IgD-negative memory B cell (primary cell): ENCODE data around the gene ZDHHC24. TPM values are rescaled to one million over a fixed set of nuclear protein-coding genes. Genes with fewer than 3 reads are reported as not detected.
A peak's percentile ranks its signal among the peaks of the same experiment; 100 is the strongest.

Experiments
- H3K27ac Mint-ChIP-seq, 3 donors: one replicate each; pipeline ENCODE4 v1.8.0; 2020 to 2022; ENCODE audit warnings: mild to moderate bottlenecking in 3 of 3, mixed read lengths in 3 of 3, moderate library complexity in 1 of 3
- H3K27me3 Mint-ChIP-seq: one replicate; pipeline ENCODE4 v1.8.0; 2021; ENCODE audit warnings: mixed read lengths
- H3K36me3 Mint-ChIP-seq: one replicate; pipeline ENCODE4 v1.8.0; 2020; ENCODE audit warnings: mild to moderate bottlenecking, mixed read lengths
- H3K4me1 Mint-ChIP-seq, 3 donors: one replicate each; pipeline ENCODE4 v1.8.0; 2020 to 2022; ENCODE audit warnings: mixed read lengths in 3 of 3, mild to moderate bottlenecking in 1 of 3
- H3K4me3 Mint-ChIP-seq, 4 donors: one replicate each; pipeline ENCODE4 v1.8.0; 2020 to 2022; ENCODE audit warnings: mild to moderate bottlenecking in 4 of 4, mixed read lengths in 4 of 4, moderate library complexity in 3 of 4
- H3K9me3 Mint-ChIP-seq, 3 donors: one replicate each; pipeline ENCODE4 v1.8.0; 2020 to 2021; ENCODE audit warnings: mixed read lengths in 3 of 3, mild to moderate bottlenecking in 1 of 3
- polyA plus RNA-seq: library from polyadenylated mRNA; unstranded; fragments of 300-500 nt; fragmentation: Illumina TruSeq; gene quantifications from one replicate; pipeline ENCODE4 v1.2.3, GENCODE V29; 2021

Gene ZDHHC24
- polyA plus RNA-seq, 1 donor from 2014 or later, result 21.6 TPM

- H3K27me3 Mint-ChIP-seq, result peaks cover 15% of the 10 kb centered on the region
- H3K9me3 Mint-ChIP-seq, result no peaks in the 10 kb centered on the region
- H3K36me3 Mint-ChIP-seq, result no peaks in the 10 kb centered on the region
- H3K4me3 Mint-ChIP-seq, result no peak overlapping the region
- H3K27ac Mint-ChIP-seq, result no peak overlapping the region
- H3K4me1 Mint-ChIP-seq, result no peaks in the 10 kb centered on the region
Measured at GRCh38 chr11:66559866-66560676, 14.2 kb upstream of the ZDHHC24 start.

GRCh38 chr11:66559142-66559865 lies 13.5 kb upstream of the ZDHHC24 start:
- H3K9me3 Mint-ChIP-seq, result no peaks in the 10 kb centered on the region
- no peak overlapping the region for H3K4me3 Mint-ChIP-seq
- no peak overlapping the region for H3K27ac Mint-ChIP-seq
- peaks cover 2% of the 10 kb centered on the region for H3K36me3 Mint-ChIP-seq
- H3K4me1 Mint-ChIP-seq, result peaks cover 0 to 2% (median 0%) of the 10 kb centered on the region in 3 donors
- H3K27me3 Mint-ChIP-seq, result peaks cover 15% of the 10 kb centered on the region

DNA sequence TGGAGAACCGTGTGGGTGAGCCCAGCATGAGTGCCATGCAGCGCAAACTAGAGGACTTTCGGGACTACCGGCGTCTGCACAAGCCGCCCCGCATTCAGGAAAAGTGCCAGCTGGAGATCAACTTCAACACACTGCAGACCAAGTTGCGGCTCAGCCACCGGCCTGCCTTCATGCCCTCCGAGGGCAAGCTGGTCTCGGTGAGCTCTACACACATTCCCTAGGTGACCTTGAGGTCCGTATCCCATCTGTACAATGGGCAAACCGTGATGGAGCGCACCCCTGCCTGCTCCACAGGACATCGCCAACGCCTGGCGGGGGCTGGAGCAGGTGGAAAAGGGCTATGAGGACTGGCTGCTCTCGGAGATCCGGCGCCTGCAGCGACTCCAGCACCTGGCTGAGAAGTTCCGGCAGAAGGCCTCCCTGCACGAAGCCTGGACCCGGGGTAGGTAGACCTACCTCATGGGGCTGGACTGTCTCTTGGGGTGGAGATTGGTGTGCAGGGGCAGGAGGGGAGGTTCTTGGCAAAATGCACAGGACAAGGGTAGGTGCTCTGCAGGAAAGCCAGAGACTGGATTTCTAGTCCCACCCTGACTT lies 12.0 kb upstream of the ZDHHC24 start:
- Mint-ChIP-seq H3K4me3 (no peak overlapping the region), H3K27ac (no peak overlapping the region), H3K9me3 (no peaks in the 10 kb centered on the region), H3K4me1 (peaks cover 0 to 2% (median 0%) of the 10 kb centered on the region in 3 donors), H3K36me3 (peaks cover 2% of the 10 kb centered on the region), H3K27me3 (peaks cover 15% of the 10 kb centered on the region)

DNA sequence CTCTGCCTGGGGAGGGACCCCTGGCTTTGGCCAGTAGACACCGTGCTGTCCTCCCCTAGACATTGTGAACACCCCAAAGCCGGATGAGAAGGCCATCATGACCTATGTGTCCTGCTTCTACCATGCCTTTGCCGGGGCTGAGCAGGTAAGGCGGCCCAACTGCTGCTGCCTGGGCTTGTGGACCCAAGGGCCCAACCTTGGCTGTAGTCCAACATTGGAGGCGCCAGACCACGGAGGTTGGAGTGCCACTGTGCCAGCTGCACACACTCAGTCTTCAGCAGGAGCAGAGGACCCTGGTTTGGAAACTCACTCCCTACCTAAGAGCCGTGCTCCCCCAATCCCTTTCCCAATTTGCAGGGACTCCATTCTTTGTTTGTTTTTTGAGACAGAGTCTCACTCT lies 10.2 kb upstream of the ZDHHC24 start:
- Mint-ChIP-seq H3K4me3 (peak overlapping the region in 1 of 4 donors; percentile 5), H3K36me3 (peaks cover 2% of the 10 kb centered on the region), H3K4me1 (peaks cover 0 to 2% (median 0%) of the 10 kb centered on the region in 3 donors), H3K9me3 (no peaks in the 10 kb centered on the region), H3K27me3 (peaks cover 12% of the 10 kb centered on the region), H3K27ac (peak overlapping the region in 1 of 3 donors; percentile 43)

GRCh38 chr11:66555416-66555815 lies 9.6 kb upstream of the ZDHHC24 start:
- Mint-ChIP-seq H3K27me3 (peaks cover 7% of the 10 kb centered on the region), H3K27ac (no peak overlapping the region), H3K4me3 (no peak overlapping the region), H3K9me3 (no peaks in the 10 kb centered on the region), H3K36me3 (peaks cover 3% of the 10 kb centered on the region), H3K4me1 (peaks cover 0 to 3% (median 0%) of the 10 kb centered on the region in 3 donors)

- H3K27ac Mint-ChIP-seq, result no peak overlapping the region
Measured at GRCh38 chr11:66554602-66555001, 8.8 kb upstream of the ZDHHC24 start.

DNA sequence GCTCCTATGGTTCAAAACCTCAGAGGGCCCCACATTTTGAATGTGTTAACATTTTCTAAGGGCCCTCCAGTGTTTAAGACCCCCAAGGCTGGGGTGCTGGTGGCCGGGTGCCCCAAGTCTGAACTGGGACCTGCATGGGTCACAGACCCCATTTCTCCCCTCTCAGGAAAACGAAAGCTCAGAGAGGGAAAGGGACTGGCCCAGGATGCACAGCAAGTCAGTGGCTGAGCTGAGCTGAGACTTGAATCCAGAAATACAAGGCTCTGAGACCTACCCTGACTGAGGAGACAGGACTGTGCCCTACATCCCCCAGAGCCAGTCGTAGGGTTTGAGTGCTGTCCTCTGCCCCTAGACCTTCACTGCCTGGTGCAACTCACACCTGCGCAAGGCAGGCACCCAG lies 5.0 kb upstream of the ZDHHC24 start:
- Mint-ChIP-seq H3K4me1 (peaks cover 0 to 8% (median 0%) of the 10 kb centered on the region in 3 donors), H3K9me3 (no peaks in the 10 kb centered on the region), H3K27ac (no peak overlapping the region), H3K36me3 (peaks cover 3% of the 10 kb centered on the region), H3K4me3 (no peak overlapping the region), H3K27me3 (no peaks in the 10 kb centered on the region)

More at GRCh38 chr11:66554602-66555001, 8.8 kb upstream of the ZDHHC24 start:
- Mint-ChIP-seq H3K4me3 (no peak overlapping the region), H3K27me3 (peaks cover 6% of the 10 kb centered on the region), H3K36me3 (peaks cover 3% of the 10 kb centered on the region), H3K9me3 (no peaks in the 10 kb centered on the region), H3K4me1 (peaks cover 0 to 3% (median 0%) of the 10 kb centered on the region in 3 donors)

DNA sequence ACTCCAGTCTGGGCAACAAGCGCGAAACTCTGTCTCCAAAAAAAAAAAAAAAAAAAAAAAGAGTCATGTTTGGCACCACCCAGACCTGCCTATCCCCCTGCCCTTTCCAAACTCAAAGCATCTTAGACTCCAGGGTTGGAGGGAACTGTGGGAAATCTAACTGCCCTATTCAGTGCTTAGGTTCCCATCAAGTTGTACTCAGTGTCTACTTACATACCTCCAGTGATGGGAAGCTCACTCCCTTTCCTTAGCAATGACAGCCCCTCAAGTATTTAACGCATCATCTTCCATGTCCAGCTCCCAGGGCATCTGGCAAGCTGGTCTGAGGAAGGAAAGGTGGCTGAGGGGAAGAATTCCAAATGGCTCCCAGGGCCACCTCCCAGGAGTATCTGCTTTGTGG lies 3.8 kb upstream of the ZDHHC24 start:
- Mint-ChIP-seq H3K27me3 (no peaks in the 10 kb centered on the region), H3K4me3 (peak overlapping the region in 1 of 4 donors; percentile 49), H3K36me3 (peaks cover 2% of the 10 kb centered on the region), H3K9me3 (no peaks in the 10 kb centered on the region), H3K27ac (peak overlapping the region in 1 of 3 donors; percentile 6), H3K4me1 (peaks cover 5 to 11% (median 5%) of the 10 kb centered on the region in 3 donors)

GRCh38 chr11:66548774-66549630 lies 3.2 kb upstream of the ZDHHC24 start:
- Mint-ChIP-seq H3K27me3 (no peaks in the 10 kb centered on the region), H3K36me3 (peaks cover 4% of the 10 kb centered on the region), H3K27ac (peak overlapping the region in 1 of 3 donors; percentile 8)

GRCh38 chr11:66548041-66548440 lies 2.2 kb upstream of the ZDHHC24 start:
- H3K27me3 Mint-ChIP-seq, result no peaks in the 10 kb centered on the region
- H3K36me3 Mint-ChIP-seq, result peaks cover 4% of the 10 kb centered on the region
- no peak overlapping the region for H3K27ac Mint-ChIP-seq
- peaks cover 19 to 22% (median 19%) of the 10 kb centered on the region in 3 donors for H3K4me1 Mint-ChIP-seq
- peak overlapping the region in 3 of 4 donors; percentile 9 to 78 (median 58) for H3K4me3 Mint-ChIP-seq
- no peaks in the 10 kb centered on the region for H3K9me3 Mint-ChIP-seq

More at GRCh38 chr11:66548774-66549630, 3.2 kb upstream of the ZDHHC24 start:
- Mint-ChIP-seq H3K9me3 (no peaks in the 10 kb centered on the region), H3K4me3 (peak overlapping the region in 3 of 4 donors; percentile 31 to 67 (median 58)), H3K4me1 (peaks cover 10 to 14% (median 10%) of the 10 kb centered on the region in 3 donors)

DNA sequence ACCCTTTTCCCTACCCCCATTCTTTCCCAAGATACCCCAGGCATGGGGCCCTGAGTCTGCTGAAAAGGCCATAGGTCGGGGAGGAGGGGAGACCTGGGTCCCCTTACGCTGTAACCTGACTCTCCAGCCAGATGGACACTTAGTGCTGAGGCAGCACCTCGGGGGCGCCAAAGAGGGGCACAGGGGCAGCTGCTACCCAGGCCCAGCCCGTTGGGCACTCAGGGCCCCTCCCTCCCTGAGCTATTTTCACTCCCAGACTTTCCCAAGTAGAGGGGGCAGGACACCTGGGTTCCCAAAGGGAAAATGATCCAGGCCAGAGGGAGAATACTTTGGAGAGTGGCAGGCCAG lies 1.8 kb upstream of the ZDHHC24 start:
- Mint-ChIP-seq H3K4me1 (peaks cover 19 to 23% (median 23%) of the 10 kb centered on the region in 3 donors), H3K27ac (no peak overlapping the region), H3K4me3 (peak overlapping the region in 3 of 4 donors; percentile 9 to 93 (median 58)), H3K9me3 (no peaks in the 10 kb centered on the region), H3K27me3 (no peaks in the 10 kb centered on the region), H3K36me3 (peaks cover 4% of the 10 kb centered on the region)

DNA sequence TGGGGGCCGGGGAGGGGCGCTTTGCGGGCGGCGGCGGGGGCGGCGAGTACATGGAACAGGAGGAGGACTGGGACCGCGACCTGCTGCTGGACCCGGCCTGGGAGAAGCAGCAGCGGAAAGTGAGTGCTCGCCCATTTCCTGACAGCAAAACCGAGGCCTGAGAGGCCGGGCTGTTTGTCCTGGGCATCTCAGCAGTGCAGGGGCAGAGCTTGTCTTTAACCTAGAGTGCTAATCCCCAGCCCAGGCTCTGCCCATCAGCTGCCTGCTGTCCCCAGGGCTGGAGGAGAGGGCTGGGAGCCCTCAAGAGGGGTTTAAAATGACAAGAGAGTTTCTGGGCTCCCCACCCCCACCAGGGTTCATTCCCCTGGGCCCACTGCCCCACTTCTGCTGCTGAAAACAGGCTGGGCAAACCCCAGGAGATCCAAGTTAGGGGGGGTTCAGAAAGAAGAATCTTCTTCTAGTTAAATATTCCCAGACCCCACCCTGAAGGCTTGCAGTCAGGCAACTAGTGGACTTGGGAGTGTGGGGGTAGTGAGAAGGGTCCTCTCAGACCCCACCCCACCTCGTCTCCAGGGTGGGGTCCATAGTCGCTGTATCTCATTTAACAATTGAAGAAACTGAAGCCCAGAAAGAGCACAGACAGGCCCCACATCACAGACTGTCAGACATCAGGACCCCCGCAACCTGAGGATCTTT lies 1.3 kb upstream of the ZDHHC24 start:
- H3K9me3 Mint-ChIP-seq, result no peaks in the 10 kb centered on the region
- peaks cover 24 to 27% (median 25%) of the 10 kb centered on the region in 3 donors for H3K4me1 Mint-ChIP-seq
- H3K27me3 Mint-ChIP-seq, result no peaks in the 10 kb centered on the region
- peaks cover 4% of the 10 kb centered on the region for H3K36me3 Mint-ChIP-seq
- peak overlapping the region; percentile 84 to 94 (median 92) for H3K4me3 Mint-ChIP-seq
- peak overlapping the region in 2 of 3 donors; percentile 61 to 95 for H3K27ac Mint-ChIP-seq

DNA sequence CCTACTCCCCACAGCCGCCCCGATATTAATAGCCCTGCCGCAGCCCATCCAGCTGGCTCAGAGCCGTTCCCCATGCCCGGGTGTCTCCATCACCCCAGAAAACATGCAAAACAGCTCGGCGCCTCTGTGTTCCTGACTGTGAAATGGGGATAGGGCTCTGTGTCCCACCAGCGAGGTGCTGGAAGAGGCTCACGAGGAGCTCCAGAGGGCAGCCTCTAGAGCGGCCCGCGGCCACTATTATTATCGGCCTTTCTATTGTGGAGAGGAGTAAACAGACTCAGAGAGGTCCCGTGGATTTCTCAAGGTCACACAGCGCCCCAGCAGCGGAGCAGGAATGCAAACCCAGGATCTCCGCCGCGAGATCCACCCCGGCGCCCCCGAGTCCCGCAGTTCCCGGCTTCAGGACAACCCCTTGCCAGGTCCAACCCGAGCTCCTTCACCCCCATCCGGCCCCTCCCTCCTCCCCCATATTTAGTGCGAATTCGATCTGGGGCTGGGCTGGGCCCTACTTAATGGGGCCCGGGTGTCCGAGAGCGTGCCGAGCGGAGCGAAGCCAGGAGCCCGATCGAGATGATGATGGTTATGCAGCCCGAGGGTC lies 619 bp upstream of the ZDHHC24 start, which contains the start of gene ACTN3:
ACTN3 (plus strand) TSS at position 536 of the 598 bp plus-strand sequence; CDS start at position 571, 35 bp downstream.
- no peaks in the 10 kb centered on the region for H3K27me3 Mint-ChIP-seq

More for the DNA sequence above, 619 bp upstream of the ZDHHC24 start, which contains the start of gene ACTN3:
- Mint-ChIP-seq H3K9me3 (no peaks in the 10 kb centered on the region), H3K4me3 (peak within 1 kb of the TSS; percentile 84 to 94 (median 92)), H3K27ac (peak within 1 kb of the TSS; percentile 61 to 95 (median 86)), H3K36me3 (peaks cover 4% of the 10 kb centered on the region), H3K4me1 (peaks cover 24 to 28% (median 28%) of the 10 kb centered on the region in 3 donors)
